SH-SY5Y (cell line): Measurements from ENCODE around the gene TAF10.

Source experiments
- GATA2 ChIP-seq: IDR thresholded peaks from 2 replicates; pipeline ENCODE4 v1.6.1; 2011; ENCODE audit warnings: mild to moderate bottlenecking, low read depth, low read length
- GATA3 ChIP-seq: IDR thresholded peaks from 2 replicates; pipeline ENCODE4 v1.6.1; 2011; ENCODE audit warnings: low read depth, mild to moderate bottlenecking, low read length, moderate library complexity

GRCh38 chr11:6601041-6601461 lies 11.0 kb downstream of the TAF10 start:
- TF ChIP-seq GATA2: no peak
- TF ChIP-seq GATA3: no peak
